ENCODE data around the gene SCD. TPM values are rescaled to one million over a fixed set of nuclear protein-coding genes. Genes with fewer than 3 reads are reported as not detected.

Gene SCD
- total RNA-seq, 2 experiments from 2014 or later: 212 to 220 TPM

GRCh38 chr10:100327718-100328009 is 19.4 kb upstream of the SCD start:
- H3K27me3 Mint-ChIP-seq: peaks cover 16% of the 10 kb centered on the region
- ATAC-seq (ENCODE audit: low read depth): no peak
- no peak for DNase-seq
- no peaks in the 10 kb centered on the region for H3K9me3 Mint-ChIP-seq
- POLR2A ChIA-PET: no interaction called here
- H3K36me3 Mint-ChIP-seq: no peaks in the 10 kb centered on the region
- H3K4me3 Mint-ChIP-seq: no peak overlapping the region
- peaks cover 14% of the 10 kb centered on the region for H3K4me1 Mint-ChIP-seq
- H3K27ac Mint-ChIP-seq: no peak overlapping the region

GRCh38 chr10:100328198-100328597 is 18.8 kb upstream of the SCD start:
- POLR2A ChIA-PET: no interaction called here
- ATAC-seq (ENCODE audit: low read depth) (no peak), DNase-seq (no peak)
- no peak overlapping the region for H3K27ac Mint-ChIP-seq
- H3K36me3 Mint-ChIP-seq: no peaks in the 10 kb centered on the region
- H3K9me3 Mint-ChIP-seq: no peaks in the 10 kb centered on the region
- peaks cover 19% of the 10 kb centered on the region for H3K4me1 Mint-ChIP-seq
- no peak overlapping the region for H3K4me3 Mint-ChIP-seq
- peaks cover 14% of the 10 kb centered on the region for H3K27me3 Mint-ChIP-seq

GRCh38 chr10:100330079-100330478 is 17.0 kb upstream of the SCD start, which contains the start of gene PKD2L1:
Gene PKD2L1, minus strand, starts transcription at chr10:100330228. Its CDS starts 125 bp downstream, at chr10:100330103.
- DNase-seq: no peak
- no peak within 1 kb of the TSS for H3K27ac Mint-ChIP-seq
- H3K9me3 Mint-ChIP-seq: no peaks in the 10 kb centered on the region
- peaks cover 19% of the 10 kb centered on the region for H3K4me1 Mint-ChIP-seq
- no peak for ATAC-seq (ENCODE audit: low read depth)
- H3K36me3 Mint-ChIP-seq: no peaks in the 10 kb centered on the region
- no peak within 1 kb of the TSS for H3K4me3 Mint-ChIP-seq
- peaks cover 14% of the 10 kb centered on the region for H3K27me3 Mint-ChIP-seq
- POLR2A ChIA-PET: interaction anchor here (0.6 kb wide), 1 partner anchor 92 kb away, joined by 6 read pairs; no protein-coding TSS in a partner anchor

GRCh38 chr10:100333106-100333505 is 13.9 kb upstream of the SCD start:
- no peak overlapping the region for H3K4me3 Mint-ChIP-seq
- no peak for ATAC-seq (ENCODE audit: low read depth)
- DNase-seq: no peak
- H3K9me3 Mint-ChIP-seq: no peaks in the 10 kb centered on the region
- peaks cover 7% of the 10 kb centered on the region for H3K4me1 Mint-ChIP-seq
- H3K27me3 Mint-ChIP-seq: peaks cover 14% of the 10 kb centered on the region
- POLR2A ChIA-PET: interaction anchor here (0.7 kb wide), 1 partner anchor 143 kb away, joined by 3 read pairs; no protein-coding TSS in a partner anchor
- H3K36me3 Mint-ChIP-seq: no peaks in the 10 kb centered on the region
- H3K27ac Mint-ChIP-seq: no peak overlapping the region

- POLR2A ChIA-PET: no interaction called here
- H3K36me3 Mint-ChIP-seq: no peaks in the 10 kb centered on the region
- peaks cover 13% of the 10 kb centered on the region for H3K4me1 Mint-ChIP-seq
- no peak overlapping the region for H3K4me3 Mint-ChIP-seq
- H3K27ac Mint-ChIP-seq: no peak overlapping the region
- H3K27me3 Mint-ChIP-seq: peaks cover 14% of the 10 kb centered on the region
- DNase-seq: no peak
- H3K9me3 Mint-ChIP-seq: no peaks in the 10 kb centered on the region
- no peak for ATAC-seq (ENCODE audit: low read depth)
These were observed 13.2 kb upstream of the SCD start for GRCh38 chr10:100333661-100334440.

GRCh38 chr10:100334762-100335161 is 12.3 kb upstream of the SCD start:
- ATAC-seq (ENCODE audit: low read depth): no peak
- Mint-ChIP-seq H3K9me3 (no peaks in the 10 kb centered on the region), H3K4me3 (no peak overlapping the region), H3K27me3 (peaks cover 11% of the 10 kb centered on the region), H3K4me1 (peaks cover 16% of the 10 kb centered on the region), H3K36me3 (no peaks in the 10 kb centered on the region), H3K27ac (no peak overlapping the region)
- no peak for DNase-seq
- POLR2A ChIA-PET: no interaction called here

GRCh38 chr10:100338434-100339036 is 8.5 kb upstream of the SCD start:
- peak overlapping the region; percentile 62 for H3K27ac Mint-ChIP-seq
- ATAC-seq (ENCODE audit: low read depth) (peak; percentile 78), DNase-seq (peak; percentile 84)
- no peaks in the 10 kb centered on the region for H3K9me3 Mint-ChIP-seq
- H3K4me3 Mint-ChIP-seq: no peak overlapping the region
- peaks cover 15% of the 10 kb centered on the region for H3K4me1 Mint-ChIP-seq
- POLR2A ChIA-PET: interaction anchor here (1.1 kb wide), 1 partner anchor 180 kb away, joined by 5 read pairs; no protein-coding TSS in a partner anchor
- H3K27me3 Mint-ChIP-seq: no peaks in the 10 kb centered on the region
- no peaks in the 10 kb centered on the region for H3K36me3 Mint-ChIP-seq

GRCh38 chr10:100339236-100339635 is 7.8 kb upstream of the SCD start:
- no peak for DNase-seq
- Mint-ChIP-seq H3K27me3 (no peaks in the 10 kb centered on the region), H3K4me1 (peaks cover 15% of the 10 kb centered on the region), H3K27ac (peak overlapping the region; percentile 62), H3K36me3 (no peaks in the 10 kb centered on the region), H3K9me3 (no peaks in the 10 kb centered on the region), H3K4me3 (no peak overlapping the region)
- POLR2A ChIA-PET: interaction anchor here (1.1 kb wide), 1 partner anchor 179 kb away, joined by 5 read pairs; no protein-coding TSS in a partner anchor
- ATAC-seq (ENCODE audit: low read depth): no peak

GRCh38 chr10:100340948-100341847 is 5.8 kb upstream of the SCD start:
- ATAC-seq (ENCODE audit: low read depth): no peak
- no peak overlapping the region for H3K4me3 Mint-ChIP-seq
- POLR2A ChIA-PET: interaction anchor here (0.8 to 11.4 kb wide), 3 partner anchors 9 to 168 kb away, joined by 4 to 131 read pairs (median 5); no protein-coding TSS in a partner anchor

GRCh38 chr10:100341953-100342626 is 4.9 kb upstream of the SCD start:
- Mint-ChIP-seq H3K9me3 (no peaks in the 10 kb centered on the region), H3K4me1 (peaks cover 25% of the 10 kb centered on the region), H3K4me3 (no peak overlapping the region), H3K27ac (peak overlapping the region; percentile 62), H3K27me3 (no peaks in the 10 kb centered on the region), H3K36me3 (no peaks in the 10 kb centered on the region)
- POLR2A ChIA-PET: interaction anchor here (0.8 to 11.4 kb wide), 5 partner anchors 8 to 166 kb away, joined by 3 to 131 read pairs (median 4); no protein-coding TSS in a partner anchor
- DNase-seq (peak; percentile 48), ATAC-seq (ENCODE audit: low read depth) (peak; percentile 28)

More at GRCh38 chr10:100340948-100341847, 5.8 kb upstream of the SCD start:
- Mint-ChIP-seq H3K36me3 (no peaks in the 10 kb centered on the region), H3K9me3 (no peaks in the 10 kb centered on the region), H3K4me1 (peaks cover 24% of the 10 kb centered on the region), H3K27me3 (no peaks in the 10 kb centered on the region), H3K27ac (peak overlapping the region; percentile 46)
- no peak for DNase-seq

GRCh38 chr10:100342627-100342972 is 4.4 kb upstream of the SCD start:
- ATAC-seq (ENCODE audit: low read depth) (no peak), DNase-seq (no peak)
- H3K9me3 Mint-ChIP-seq: no peaks in the 10 kb centered on the region
- H3K27me3 Mint-ChIP-seq: no peaks in the 10 kb centered on the region
- H3K4me1 Mint-ChIP-seq: peaks cover 25% of the 10 kb centered on the region
- H3K36me3 Mint-ChIP-seq: peaks cover under 1% of the 10 kb centered on the region
- H3K27ac Mint-ChIP-seq: no peak overlapping the region
- no peak overlapping the region for H3K4me3 Mint-ChIP-seq
- POLR2A ChIA-PET: interaction anchor here (0.5 to 11.4 kb wide), 5 partner anchors 28 to 614 kb away, joined by 3 to 131 read pairs (median 4); no protein-coding TSS in a partner anchor

- Mint-ChIP-seq H3K27me3 (no peaks in the 10 kb centered on the region), H3K36me3 (peaks cover 18% of the 10 kb centered on the region), H3K9me3 (no peaks in the 10 kb centered on the region), H3K4me3 (no peak overlapping the region), H3K4me1 (peaks cover 24% of the 10 kb centered on the region), H3K27ac (no peak overlapping the region)
- POLR2A ChIA-PET: interaction anchor here (1.8 to 11.4 kb wide), 3 partner anchors 26 to 89 kb away, joined by 5 to 131 read pairs (median 87); no protein-coding TSS in a partner anchor
- ATAC-seq (ENCODE audit: low read depth) (no peak), DNase-seq (no peak)
These were observed 2.7 kb upstream of the SCD start for GRCh38 chr10:100344241-100344788.
